ENCODE results near the gene AOPEP.

DNA sequence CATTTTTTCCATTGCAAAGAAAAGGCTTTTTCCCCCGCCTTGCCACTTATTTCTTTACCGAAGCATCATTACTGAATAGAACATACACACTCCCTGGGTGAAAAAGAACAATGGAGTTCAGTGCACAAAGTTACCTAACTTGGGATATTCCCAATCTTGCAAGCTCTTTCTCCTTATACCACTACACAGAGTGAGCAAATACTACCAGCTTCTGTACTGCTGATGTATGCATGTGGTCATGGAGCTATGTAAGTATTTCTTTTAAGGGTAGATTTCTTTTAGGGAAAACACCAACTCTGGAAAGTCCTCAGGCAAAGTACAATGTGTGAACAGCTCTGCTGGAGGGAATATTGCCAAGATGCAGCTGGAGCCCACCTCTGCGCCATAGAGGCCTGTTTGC is 81.1 kb downstream of the AOPEP start:
- no peak for TF ChIP-seq POLR2A (IDR thresholded peaks at IDR 0.05)
- TF ChIP-seq, protein P1, sequence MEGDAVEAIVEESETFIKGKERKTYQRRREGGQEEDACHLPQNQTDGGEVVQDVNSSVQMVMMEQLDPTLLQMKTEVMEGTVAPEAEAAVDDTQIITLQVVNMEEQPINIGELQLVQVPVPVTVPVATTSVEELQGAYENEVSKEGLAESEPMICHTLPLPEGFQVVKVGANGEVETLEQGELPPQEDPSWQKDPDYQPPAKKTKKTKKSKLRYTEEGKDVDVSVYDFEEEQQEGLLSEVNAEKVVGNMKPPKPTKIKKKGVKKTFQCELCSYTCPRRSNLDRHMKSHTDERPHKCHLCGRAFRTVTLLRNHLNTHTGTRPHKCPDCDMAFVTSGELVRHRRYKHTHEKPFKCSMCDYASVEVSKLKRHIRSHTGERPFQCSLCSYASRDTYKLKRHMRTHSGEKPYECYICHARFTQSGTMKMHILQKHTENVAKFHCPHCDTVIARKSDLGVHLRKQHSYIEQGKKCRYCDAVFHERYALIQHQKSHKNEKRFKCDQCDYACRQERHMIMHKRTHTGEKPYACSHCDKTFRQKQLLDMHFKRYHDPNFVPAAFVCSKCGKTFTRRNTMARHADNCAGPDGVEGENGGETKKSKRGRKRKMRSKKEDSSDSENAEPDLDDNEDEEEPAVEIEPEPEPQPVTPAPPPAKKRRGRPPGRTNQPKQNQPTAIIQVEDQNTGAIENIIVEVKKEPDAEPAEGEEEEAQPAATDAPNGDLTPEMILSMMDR (IDR thresholded peaks at IDR 0.05) = no peak

All from gastroesophageal sphincter (tissue), 3 donors.